NCI-H2196 (cell line): Measurements from ENCODE around the gene TUT7.

ENCODE experiments used
- DNase-seq: peaks from one replicate; lab custom pipeline; 2025; ENCODE audit not compliant: unreplicated experiment; lab: John Stamatoyannopoulos, UW

TUT7 gene

GRCh38 chr9:86259557-86259956, 94.7 kb downstream of the TUT7 start, which contains the start of gene C9orf153:
C9orf153 (minus strand) TSS chr9:86259657; CDS start chr9:86229603, 30,054 bp downstream.
- DNase-seq, result no peak

- DNase-seq, result no peak
These were observed 96.8 kb downstream of the TUT7 start for GRCh38 chr9:86257391-86257790.

GRCh38 chr9:86256653-86257052, 97.6 kb downstream of the TUT7 start:
- DNase-seq, result no peak

- DNase-seq, result no peak
These were observed 100.6 kb downstream of the TUT7 start for GRCh38 chr9:86253577-86253976.

- DNase-seq, result no peak
These were observed 101.3 kb downstream of the TUT7 start for GRCh38 chr9:86252870-86253269.

- no peak for DNase-seq
These were observed 104.1 kb downstream of the TUT7 start for GRCh38 chr9:86250123-86250522.

- DNase-seq, result no peak
These were observed 105.5 kb downstream of the TUT7 start for GRCh38 chr9:86248746-86249145.

- no peak for DNase-seq
These were observed 107.5 kb downstream of the TUT7 start for GRCh38 chr9:86246752-86247161.

GRCh38 chr9:86242071-86242470, 112.1 kb downstream of the TUT7 start:
- no peak for DNase-seq

- no peak for DNase-seq
These were observed 113.0 kb downstream of the TUT7 start for GRCh38 chr9:86241216-86241615.

GRCh38 chr9:86238861-86239770, 115.1 kb downstream of the TUT7 start:
- no peak for DNase-seq
